Ovary (tissue), 9 donors: ENCODE results near the gene PPP4R3A. TPM values are rescaled to one million over a fixed set of nuclear protein-coding genes. Genes with fewer than 3 reads are reported as not detected.
A peak's percentile ranks its signal among the peaks of the same experiment; 100 is the strongest.

Experiments
- DNase-seq, 5 donors: peaks; one replicate each; pipeline ENCODE4 v3.0.0-alpha.2; 2019 to 2020
- H3K27ac ChIP-seq, 2 donors: fragments of 200-600 bp; one replicate each; pipeline versions ENCODE4 v1.5.1 to v1.8.0; 2019 to 2022
- H3K27me3 ChIP-seq: fragments of 200-600 bp; one replicate; pipeline ENCODE4 v1.8.0; 2022
- H3K36me3 ChIP-seq: fragments of 200-600 bp; sonication (generic); one replicate; pipeline ENCODE4 v1.5.1; 2019
- H3K4me1 ChIP-seq: one replicate; pipeline ENCODE4 v1.8.1; 2013; ENCODE audit warnings: mild to moderate bottlenecking, moderate library complexity; ENCODE audit not compliant: insufficient read depth
- H3K4me3 ChIP-seq: fragments of 200-600 bp; sonication (generic); one replicate; pipeline ENCODE4 v1.5.1; 2017
- H3K9me3 ChIP-seq, 2 donors: fragments of 200-600 bp in 1 of 2; sonication (generic) in 1 of 2; one replicate each; pipeline versions ENCODE4 v1.5.1 to v1.8.1; 2013 to 2019; ENCODE audit warnings: mild to moderate bottlenecking in 1 of 2, moderate library complexity in 1 of 2
- CTCF ChIP-seq, 3 donors: fragments of 450-650 bp in 2 of 3; fragments of 200-600 bp in 1 of 3; IDR thresholded peaks; one replicate each; pipeline versions ENCODE4 v1.5.1 to v1.8.0; 2016 to 2022; ENCODE audit warnings: antibody characterized with exemption in 3 of 3, mild to moderate bottlenecking in 1 of 3
- EP300 ChIP-seq: sonication (generic); formaldehyde crosslinking; IDR thresholded peaks from one replicate; pipeline ENCODE4 v1.6.1; 2017; ENCODE audit warnings: antibody characterized with exemption
- POLR2A ChIP-seq: fragments of 450-650 bp; IDR thresholded peaks from one replicate; pipeline ENCODE4 v1.6.1; 2017; ENCODE audit warnings: antibody characterized with exemption, mild to moderate bottlenecking, moderate library complexity
- WGBS, 3 donors: extraction: QIAGEN DNeasy Blood & Tissue Kit in 1 of 3; methylation state at CpG; one replicate each; pipeline versions ENCODE4 v1.1.5 to v1.1.7; 2013 to 2017; 5-methylcytosine and 5-hydroxymethylcytosine counted together
- intact Hi-C, 4 donors: fragments of 100-400 bp; cut with DNase I; formaldehyde crosslinking; loops; one replicate each; pipeline versions ENCODE4 v1.11.0 to v1.15.1; 2022 to 2023
- polyA plus RNA-seq, 2 donors: library from polyadenylated mRNA; stranded (reverse); fragments of 200-250 nt in 1 of 2; fragments of 350-450 nt in 1 of 2; fragmentation: Illumina TruSeq in 1 of 2; extraction: RNeasy Lipid Tissue Mini Kit (QIAGEN cat#74804) in 1 of 2; gene quantifications; one replicate each; pipeline ENCODE4 v1.2.3, GENCODE V29; 2013 to 2014
- total RNA-seq, 7 donors: library from RNA; depleted of rRNA in 2 of 7; stranded (reverse); fragments of >200 nt in 2 of 7; fragmentation: NEBNext Ultra II Directional in 3 of 7; extraction: Animal tissue kit (Norgen Biotek cat#: 25700) in 3 of 7; gene quantifications; one replicate each; pipeline versions ENCODE4 v1.1.0 to v1.2.4, GENCODE V29; 2016 to 2023
- donor health status: DM: no; HTN: no; CAD: no; lungs with moderate emphysema.
- donor health status: DM: no; HTN: no; CAD: no.
- donor health status: Bipolar disorder and iron deficiency.
- donor health status: DM: yes; HTN: yes; CAD: no.
- donor health status: DM: no; HTN: no; CAD: no.
- donor health status: DM: yes; HTN: yes; CAD: no.

Gene PPP4R3A
- total and polyA plus RNA-seq, 9 donors: 50.0 to 86.3 (median 65.1) TPM

DNA sequence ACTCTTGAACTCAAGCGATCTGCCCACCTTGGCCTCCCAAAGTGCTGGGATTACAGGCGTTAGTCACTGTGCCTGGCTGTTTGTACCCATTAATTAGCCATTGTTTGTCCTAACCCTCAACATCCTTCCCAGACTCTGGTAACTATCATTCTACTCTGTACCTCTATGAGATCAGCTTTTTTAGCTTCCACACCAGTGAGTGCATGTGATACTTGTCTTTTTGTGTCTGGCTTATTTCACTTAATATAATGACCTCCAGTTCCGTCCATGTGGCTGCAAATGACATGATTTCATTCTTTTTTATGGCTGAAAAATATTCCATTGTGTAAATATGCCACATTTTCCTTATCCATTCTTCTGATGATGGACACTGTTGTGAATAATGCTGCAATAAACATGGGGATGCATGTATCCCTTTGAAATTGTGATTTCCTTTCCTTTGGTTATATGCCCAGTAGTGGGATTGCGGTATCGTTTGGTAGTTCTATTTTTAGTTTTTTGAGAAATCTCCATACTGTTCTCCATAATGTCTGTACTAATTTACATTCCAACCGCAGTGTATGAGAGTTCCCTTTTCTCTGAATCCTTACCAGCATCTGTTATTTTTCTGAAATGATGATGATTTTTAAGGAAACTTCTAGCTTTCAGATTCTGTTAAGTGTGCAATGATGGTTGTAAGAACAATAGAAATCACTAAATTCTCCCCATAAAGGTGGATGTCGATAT, 6.7 kb upstream of the PPP4R3A start:
- WGBS, 3 donors: 50 to 62% (median 58%) methylated on average over 7 of the region's 7 CpGs
- no peaks in the 10 kb centered on the region for H3K4me1 ChIP-seq
- intact Hi-C loops: loop anchor here in 1 of 4 donors (10.0 kb wide), 1 partner anchor 588 kb away; the partner anchor contains the start of gene ATXN3
- H3K36me3 ChIP-seq: no peaks in the 10 kb centered on the region
- TF ChIP-seq CTCF (IDR thresholded peaks at IDR 0.05) (no peak), POLR2A (no peak), EP300 (no peak)
- DNase-seq: no peak
- no peak overlapping the region for H3K27ac ChIP-seq
- H3K4me3 ChIP-seq: no peak overlapping the region
- H3K9me3 ChIP-seq: no peaks in the 10 kb centered on the region
- H3K27me3 ChIP-seq: no peaks in the 10 kb centered on the region

GRCh38 chr14:91515979-91516378, 5.9 kb upstream of the PPP4R3A start:
- no peak for DNase-seq
- H3K4me3 ChIP-seq: no peak overlapping the region
- TF ChIP-seq CTCF (IDR thresholded peaks at IDR 0.05) (no peak), POLR2A (no peak), EP300 (no peak)
- no peaks in the 10 kb centered on the region for H3K36me3 ChIP-seq
- no peaks in the 10 kb centered on the region for H3K9me3 ChIP-seq
- H3K4me1 ChIP-seq: no peaks in the 10 kb centered on the region
- intact Hi-C loops: loop anchor here in 1 of 4 donors (10.0 kb wide), 1 partner anchor 589 kb away; the partner anchor contains the start of gene ATXN3
- H3K27ac ChIP-seq: no peak overlapping the region
- WGBS, 3 donors: 59 to 68% (median 65%) methylated on average over 7 of the region's 7 CpGs
- H3K27me3 ChIP-seq: no peaks in the 10 kb centered on the region

DNA sequence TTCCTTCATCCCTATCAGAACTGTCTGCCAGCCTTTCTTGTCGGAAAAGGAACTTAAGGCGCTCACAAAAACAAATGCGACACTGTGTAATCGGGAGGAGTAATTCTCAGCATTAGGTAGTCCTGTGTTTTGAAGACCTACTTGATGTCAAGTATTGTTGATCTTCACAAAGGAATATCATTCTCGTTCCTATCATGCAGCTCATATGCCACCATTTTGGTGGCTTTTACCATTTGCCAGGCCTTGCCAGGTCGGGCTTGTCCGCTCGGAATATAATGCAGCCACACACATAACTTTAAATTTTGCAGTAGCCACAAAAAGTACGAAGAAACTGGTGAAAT, 903 bp upstream of the PPP4R3A start:
- peaks cover 7% of the 10 kb centered on the region for H3K4me1 ChIP-seq
- H3K27me3 ChIP-seq: no peaks in the 10 kb centered on the region
- intact Hi-C loops: loop anchor here in 1 of 4 donors (10.0 kb wide), 1 partner anchor 594 kb away; the partner anchor contains the start of gene ATXN3
- H3K9me3 ChIP-seq: no peaks in the 10 kb centered on the region
- H3K36me3 ChIP-seq: no peaks in the 10 kb centered on the region
- no peak for TF ChIP-seq EP300
- TF ChIP-seq POLR2A: no peak
- TF ChIP-seq CTCF (IDR thresholded peaks at IDR 0.05): no peak
- H3K4me3 ChIP-seq: peak overlapping the region; percentile 86
- 26 to 35% (median 31%) methylated on average over 9 of the region's 9 CpGs for WGBS, 3 donors
- peak overlapping the region; percentile 94 to 97 for H3K27ac ChIP-seq
- no peak for DNase-seq

GRCh38 chr14:91509878-91510170, 286 bp downstream of the PPP4R3A start:
- H3K4me1 ChIP-seq: peaks cover 9% of the 10 kb centered on the region
- intact Hi-C loops: loop anchor here in 1 of 4 donors (10.0 kb wide), 1 partner anchor 595 kb away; the partner anchor contains the start of gene ATXN3
- peak overlapping the region; percentile 86 for H3K4me3 ChIP-seq
- 0% methylated on average over 34 of the region's 34 CpGs for WGBS, 3 donors
- no peaks in the 10 kb centered on the region for H3K27me3 ChIP-seq
- no peak for DNase-seq
- no peaks in the 10 kb centered on the region for H3K9me3 ChIP-seq
- no peak for TF ChIP-seq POLR2A
- TF ChIP-seq EP300: no peak
- TF ChIP-seq CTCF (IDR thresholded peaks at IDR 0.05): no peak
- peak overlapping the region; percentile 94 to 97 for H3K27ac ChIP-seq
- H3K36me3 ChIP-seq: no peaks in the 10 kb centered on the region
